Measurements from ENCODE around the gene COASY.

Gene COASY

DNA sequence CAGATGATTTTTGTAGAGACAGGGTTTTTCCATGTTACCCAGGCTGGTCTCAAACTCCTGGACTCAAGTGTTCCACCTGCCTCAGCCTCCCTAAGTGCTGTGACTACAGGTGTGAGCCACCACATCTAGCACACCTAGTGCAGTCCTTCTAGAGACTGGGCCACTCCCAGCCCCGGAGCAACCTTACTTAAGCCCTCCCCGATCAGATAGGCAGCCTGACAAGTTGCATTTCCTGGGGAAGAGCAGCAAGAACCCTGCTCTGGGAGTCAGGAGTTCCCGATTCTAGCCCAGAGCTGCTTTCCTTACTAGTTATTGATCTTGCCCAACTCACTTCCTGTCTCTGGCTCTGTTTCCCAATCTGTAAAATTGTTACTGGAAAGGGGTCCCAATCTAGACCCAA is 32.9 kb upstream of the COASY start:
- no peak for DNase-seq (ENCODE audit: low read depth, low spot score)
- TF ChIP-seq, protein P1, sequence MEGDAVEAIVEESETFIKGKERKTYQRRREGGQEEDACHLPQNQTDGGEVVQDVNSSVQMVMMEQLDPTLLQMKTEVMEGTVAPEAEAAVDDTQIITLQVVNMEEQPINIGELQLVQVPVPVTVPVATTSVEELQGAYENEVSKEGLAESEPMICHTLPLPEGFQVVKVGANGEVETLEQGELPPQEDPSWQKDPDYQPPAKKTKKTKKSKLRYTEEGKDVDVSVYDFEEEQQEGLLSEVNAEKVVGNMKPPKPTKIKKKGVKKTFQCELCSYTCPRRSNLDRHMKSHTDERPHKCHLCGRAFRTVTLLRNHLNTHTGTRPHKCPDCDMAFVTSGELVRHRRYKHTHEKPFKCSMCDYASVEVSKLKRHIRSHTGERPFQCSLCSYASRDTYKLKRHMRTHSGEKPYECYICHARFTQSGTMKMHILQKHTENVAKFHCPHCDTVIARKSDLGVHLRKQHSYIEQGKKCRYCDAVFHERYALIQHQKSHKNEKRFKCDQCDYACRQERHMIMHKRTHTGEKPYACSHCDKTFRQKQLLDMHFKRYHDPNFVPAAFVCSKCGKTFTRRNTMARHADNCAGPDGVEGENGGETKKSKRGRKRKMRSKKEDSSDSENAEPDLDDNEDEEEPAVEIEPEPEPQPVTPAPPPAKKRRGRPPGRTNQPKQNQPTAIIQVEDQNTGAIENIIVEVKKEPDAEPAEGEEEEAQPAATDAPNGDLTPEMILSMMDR (IDR thresholded peaks at IDR 0.05; ENCODE audit: low read depth, low read length) = no peak
- no peak overlapping the region for H3K4me3 ChIP-seq (ENCODE audit: low read depth, low read length)
- in situ Hi-C loops (cut with HindIII; ENCODE audit: low sequenced_read_pairs) = no loop called here

DNA sequence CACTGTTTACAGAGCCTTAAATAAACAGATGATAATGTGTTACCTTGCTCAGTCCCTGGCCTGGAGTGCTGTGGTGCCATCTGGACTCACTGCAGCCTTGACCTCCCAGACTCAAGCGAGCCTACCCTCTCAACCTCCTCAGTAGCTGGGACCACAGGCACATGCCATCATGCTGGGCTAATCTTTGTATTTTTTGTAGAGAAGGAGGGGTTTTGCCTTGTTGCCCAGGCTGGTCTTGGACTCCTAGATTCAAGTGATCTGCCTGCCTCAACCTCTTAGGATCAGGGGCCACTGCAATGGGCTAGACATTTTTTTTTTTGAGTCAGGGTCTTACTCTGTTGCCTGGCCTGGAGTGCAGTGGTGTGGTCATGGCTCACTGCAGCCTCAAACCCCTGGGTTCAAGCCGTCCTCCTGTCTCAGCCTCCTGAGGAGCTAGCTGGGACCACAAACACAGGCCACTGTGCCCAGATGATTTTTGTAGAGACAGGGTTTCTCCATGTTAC is 30.9 kb upstream of the COASY start:
- TF ChIP-seq, protein P1 (IDR thresholded peaks at IDR 0.05; ENCODE audit: low read depth, low read length) = no peak
- DNase-seq (ENCODE audit: low read depth, low spot score) = no peak
- H3K4me3 ChIP-seq (ENCODE audit: low read depth, low read length) = no peak overlapping the region
- in situ Hi-C loops (cut with HindIII; ENCODE audit: low sequenced_read_pairs) = no loop called here

DNA sequence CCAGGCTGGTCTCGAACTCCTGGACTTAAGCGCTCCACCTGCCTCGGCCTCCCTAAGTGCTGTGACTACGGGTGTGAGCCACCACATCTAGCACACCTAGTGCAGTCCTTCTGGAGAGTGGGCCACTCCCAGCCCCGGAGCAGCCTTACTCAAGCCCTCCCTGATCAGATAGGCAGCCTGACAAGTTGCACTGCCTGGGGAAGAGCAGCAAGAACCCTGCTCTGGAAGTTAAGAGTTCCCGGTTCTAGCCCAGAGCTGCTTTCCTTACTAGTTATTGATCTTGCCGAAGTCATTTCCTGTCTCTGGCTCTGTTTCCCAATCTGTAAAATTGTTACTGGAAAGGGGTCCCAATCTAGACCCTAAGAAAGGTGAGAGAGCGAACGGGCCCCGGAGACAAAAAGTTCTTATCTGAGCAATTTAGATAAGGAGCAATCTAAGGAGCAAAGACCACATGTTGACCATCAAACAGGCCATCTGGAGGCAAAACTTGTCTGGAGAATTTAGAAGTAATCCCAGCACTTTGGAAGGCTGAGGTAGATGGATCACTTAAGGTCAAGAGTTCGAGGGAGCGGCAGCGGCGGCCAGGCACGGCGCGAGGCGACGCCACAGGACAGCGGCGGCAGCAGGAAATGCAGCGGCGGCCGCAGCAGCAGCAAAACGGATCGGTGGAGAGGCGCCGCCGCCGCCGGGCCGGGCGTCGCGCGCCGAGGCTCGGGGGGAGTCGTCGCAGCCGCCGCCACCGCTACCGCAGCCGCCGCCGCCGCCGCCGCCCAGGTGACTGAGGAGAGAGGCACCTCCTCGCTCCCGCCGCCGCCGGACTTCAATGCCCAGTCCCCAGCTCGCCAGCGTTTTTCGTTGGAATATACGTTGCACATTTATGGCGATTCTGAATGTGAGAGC is 30.2 kb upstream of the COASY start:
- TF ChIP-seq, protein P1 (IDR thresholded peaks at IDR 0.05; ENCODE audit: low read depth, low read length) = peak; percentile 32
- H3K4me3 ChIP-seq (ENCODE audit: low read depth, low read length) = peak overlapping the region; percentile 37
- in situ Hi-C loops (cut with HindIII; ENCODE audit: low sequenced_read_pairs) = no loop called here
- DNase-seq (ENCODE audit: low read depth, low spot score) = no peak

DNA sequence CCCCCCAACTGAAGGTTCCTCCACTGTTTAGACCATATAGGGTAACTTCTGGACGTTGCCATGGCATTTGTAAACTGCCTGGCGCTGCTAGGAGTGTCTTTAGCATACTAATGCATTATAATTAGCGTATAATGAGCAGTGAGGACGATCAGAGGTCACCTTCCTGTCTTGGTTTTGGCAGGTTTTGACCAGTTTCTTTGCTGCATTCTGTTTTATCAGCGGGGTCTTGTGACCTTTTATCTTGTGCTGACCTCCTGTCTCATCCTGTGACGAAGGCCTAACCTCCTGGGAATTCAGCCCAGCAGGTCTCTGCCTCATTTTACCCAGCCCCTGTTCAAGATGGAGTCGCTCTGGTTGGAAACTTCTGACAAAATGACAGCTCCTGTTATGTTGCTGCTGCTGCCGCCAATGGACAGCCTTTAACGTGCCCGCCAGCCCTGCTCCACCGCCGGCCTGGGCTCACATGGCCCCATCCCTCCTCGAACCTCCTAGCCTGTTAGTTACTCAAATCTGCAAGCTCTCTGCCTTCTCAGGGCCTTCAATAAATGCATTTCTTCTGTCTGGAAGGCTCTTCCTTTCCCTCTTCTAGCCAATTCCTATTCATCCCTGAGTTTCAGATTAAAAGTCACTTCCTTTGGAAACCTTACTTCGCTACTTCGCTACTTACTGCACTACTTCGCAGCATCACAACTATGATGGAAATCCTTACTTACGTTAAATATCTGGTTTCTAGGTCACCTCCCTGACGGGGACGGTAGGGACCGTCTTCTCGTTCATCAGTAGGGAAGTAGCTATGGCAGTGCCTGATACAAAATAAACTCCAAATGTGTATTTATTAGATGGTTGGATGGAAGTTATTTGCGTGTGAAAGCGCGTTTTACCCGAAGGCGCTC is 26.5 kb upstream of the COASY start:
- in situ Hi-C loops (cut with HindIII; ENCODE audit: low sequenced_read_pairs) = no loop called here
- DNase-seq (ENCODE audit: low read depth, low spot score) = no peak
- TF ChIP-seq, protein P1 (IDR thresholded peaks at IDR 0.05; ENCODE audit: low read depth, low read length) = no peak
- peak overlapping the region; percentile 50 for H3K4me3 ChIP-seq (ENCODE audit: low read depth, low read length)

DNA sequence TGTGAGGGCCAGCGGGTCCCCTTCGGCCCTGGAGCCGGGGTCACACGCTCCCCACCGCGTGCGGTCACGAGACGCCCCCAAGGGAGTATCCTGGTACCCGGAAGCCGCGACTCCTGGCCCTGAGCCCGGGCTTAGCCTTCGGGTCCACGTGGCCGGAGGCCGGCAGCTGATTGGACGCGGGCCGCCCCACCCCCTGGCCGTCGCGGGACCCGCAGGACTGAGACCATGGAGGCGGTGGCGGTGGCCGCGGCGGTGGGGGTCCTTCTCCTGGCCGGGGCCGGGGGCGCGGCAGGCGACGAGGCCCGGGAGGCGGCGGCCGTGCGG is 25.9 kb upstream of the COASY start, which contains the start of gene NAGLU:
Gene NAGLU (plus strand): TSS at position 194 of the 324 bp plus-strand sequence. CDS start 32 bp downstream, at position 226.
- DNase-seq (ENCODE audit: low read depth, low spot score) = peak; percentile 82
- in situ Hi-C loops (cut with HindIII; ENCODE audit: low sequenced_read_pairs) = no loop called here

More for the DNA sequence above, 25.9 kb upstream of the COASY start, which contains the start of gene NAGLU:
- TF ChIP-seq, protein P1 (IDR thresholded peaks at IDR 0.05; ENCODE audit: low read depth, low read length) = no peak
- peak within 1 kb of the TSS; percentile 50 for H3K4me3 ChIP-seq (ENCODE audit: low read depth, low read length)
